ENCODE data around the gene CDC45.
A peak's percentile ranks its signal among the peaks of the same experiment; 100 is the strongest.

CDC45 gene

GRCh38 chr22:19448739-19449421 lies 30.8 kb upstream of the CDC45 start:
- peak in 1 of 5 experiments; percentile 81 for DNase-seq

- no peak for DNase-seq
Observed at GRCh38 chr22:19449422-19449767, 30.3 kb upstream of the CDC45 start.

GRCh38 chr22:19450363-19451175 lies 29.2 kb upstream of the CDC45 start:
- no peak for DNase-seq

GRCh38 chr22:19451570-19451969 lies 28.1 kb upstream of the CDC45 start:
- DNase-seq = no peak

- no peak for DNase-seq
Observed at GRCh38 chr22:19453718-19454117, 26.0 kb upstream of the CDC45 start.

GRCh38 chr22:19454156-19454555 lies 25.6 kb upstream of the CDC45 start:
- no peak for DNase-seq

GRCh38 chr22:19455033-19455432 lies 24.7 kb upstream of the CDC45 start:
- no peak for DNase-seq

GRCh38 chr22:19455585-19456370 lies 23.9 kb upstream of the CDC45 start:
- no peak for DNase-seq

GRCh38 chr22:19456541-19456940 lies 23.2 kb upstream of the CDC45 start:
- DNase-seq = no peak

- no peak for DNase-seq
Observed at GRCh38 chr22:19457828-19458428, 21.8 kb upstream of the CDC45 start.

- DNase-seq = no peak
Observed at GRCh38 chr22:19460036-19460435, 19.7 kb upstream of the CDC45 start.

GRCh38 chr22:19461506-19461905 lies 18.2 kb upstream of the CDC45 start:
- no peak for DNase-seq

- no peak for DNase-seq
Observed at GRCh38 chr22:19463008-19463407, 16.7 kb upstream of the CDC45 start.

- no peak for DNase-seq
Observed at GRCh38 chr22:19463491-19464469, 15.9 kb upstream of the CDC45 start.

GRCh38 chr22:19464546-19464945 lies 15.2 kb upstream of the CDC45 start:
- no peak for DNase-seq

GRCh38 chr22:19464975-19465374 lies 14.7 kb upstream of the CDC45 start:
- no peak for DNase-seq

GRCh38 chr22:19466126-19466716 lies 13.5 kb upstream of the CDC45 start:
- DNase-seq = no peak

GRCh38 chr22:19466848-19467752 lies 12.6 kb upstream of the CDC45 start:
- DNase-seq = no peak

- DNase-seq = no peak
Observed at GRCh38 chr22:19467912-19468311, 11.8 kb upstream of the CDC45 start.

- no peak for DNase-seq
Observed at GRCh38 chr22:19469421-19469820, 10.3 kb upstream of the CDC45 start.
